ENCODE results near the gene FAM43B.

Gene FAM43B

GRCh38 chr1:20594746-20595145 is 42.4 kb downstream of the FAM43B start:
- DNase-seq: no peak

- no peak for DNase-seq
Observed at GRCh38 chr1:20596106-20596505, 43.7 kb downstream of the FAM43B start.

- DNase-seq: no peak
Observed at GRCh38 chr1:20597650-20598049, 45.3 kb downstream of the FAM43B start.

GRCh38 chr1:20600156-20600555 is 47.8 kb downstream of the FAM43B start:
- DNase-seq: no peak

- no peak for DNase-seq
Observed at GRCh38 chr1:20601129-20601825, 48.9 kb downstream of the FAM43B start.

- no peak for DNase-seq
Observed at GRCh38 chr1:20602851-20603450, 50.6 kb downstream of the FAM43B start.

GRCh38 chr1:20603504-20604464 is 51.4 kb downstream of the FAM43B start:
- no peak for DNase-seq

Data from CD4-positive, alpha-beta T cell treated with Interleukin-12 subunit alpha and Interleukin-12 subunit beta, for 1 hour (primary cell).